HFF-Myc (cell line): ENCODE measurements around the gene RNF126.
"Not testable (repeated sequence)": the region's sequence is repeated elsewhere in the genome, so short reads cannot be mapped to it uniquely, and the experiment has no call there.

Source experiments
- DNase-seq: peaks from one replicate; pipeline ENCODE4 v3.0.0-alpha.2; 2011; ENCODE audit warnings: low read depth; ENCODE audit errors: extremely low read depth
- H3K4me3 ChIP-seq: replicated peaks from 2 replicates; pipeline ENCODE4 v1.5.1; 2011; ENCODE audit warnings: low read depth, mild to moderate bottlenecking, control low read depth, low read length
- CTCF ChIP-seq: IDR thresholded peaks from 2 replicates; pipeline ENCODE4 v1.5.1; 2012; ENCODE audit warnings: mild to moderate bottlenecking, low read depth, low read length, control low read depth; ENCODE audit errors: missing control alignments

RNF126 gene

GRCh38 chr19:625257-625656, 37.8 kb downstream of the RNF126 start:
- H3K4me3 ChIP-seq = no peak overlapping the region
- TF ChIP-seq CTCF = no peak

GRCh38 chr19:624433-625109, 38.4 kb downstream of the RNF126 start:
- TF ChIP-seq CTCF = no peak
- DNase-seq = no peak
- H3K4me3 ChIP-seq = no peak overlapping the region

More at GRCh38 chr19:625257-625656, 37.8 kb downstream of the RNF126 start:
- DNase-seq = no peak

- no peak overlapping the region for H3K4me3 ChIP-seq
- DNase-seq = peak; percentile 73
- no peak for TF ChIP-seq CTCF
These were observed 39.0 kb downstream of the RNF126 start for GRCh38 chr19:623974-624373.

- no peak for DNase-seq
- H3K4me3 ChIP-seq = no peak overlapping the region
- no peak for TF ChIP-seq CTCF
These were observed 39.7 kb downstream of the RNF126 start for GRCh38 chr19:623175-623916.

GRCh38 chr19:622666-623065, 40.3 kb downstream of the RNF126 start:
- no peak for TF ChIP-seq CTCF
- no peak for DNase-seq
- no peak overlapping the region for H3K4me3 ChIP-seq

DNA sequence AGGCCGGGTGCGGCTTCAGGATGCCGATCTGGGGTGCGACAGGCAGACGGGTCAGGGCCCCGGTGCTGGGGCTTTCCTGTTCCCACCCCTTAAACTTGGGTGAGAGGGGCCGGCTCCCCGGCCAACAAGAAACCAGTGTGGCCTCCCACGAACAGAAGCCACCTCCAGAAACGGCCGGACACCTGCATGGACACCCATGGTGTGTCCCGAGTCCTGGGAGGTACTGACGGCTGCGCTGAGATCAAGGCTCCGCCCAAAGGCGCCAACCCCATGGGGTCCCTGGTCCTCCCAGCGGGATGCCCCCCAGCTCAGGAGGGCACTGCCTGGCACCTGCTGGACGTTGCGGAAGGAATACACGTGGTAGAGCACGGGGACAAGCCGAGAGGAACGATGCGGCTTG, 41.2 kb downstream of the RNF126 start:
- TF ChIP-seq CTCF = no peak
- no peak for DNase-seq
- no peak overlapping the region for H3K4me3 ChIP-seq

DNA sequence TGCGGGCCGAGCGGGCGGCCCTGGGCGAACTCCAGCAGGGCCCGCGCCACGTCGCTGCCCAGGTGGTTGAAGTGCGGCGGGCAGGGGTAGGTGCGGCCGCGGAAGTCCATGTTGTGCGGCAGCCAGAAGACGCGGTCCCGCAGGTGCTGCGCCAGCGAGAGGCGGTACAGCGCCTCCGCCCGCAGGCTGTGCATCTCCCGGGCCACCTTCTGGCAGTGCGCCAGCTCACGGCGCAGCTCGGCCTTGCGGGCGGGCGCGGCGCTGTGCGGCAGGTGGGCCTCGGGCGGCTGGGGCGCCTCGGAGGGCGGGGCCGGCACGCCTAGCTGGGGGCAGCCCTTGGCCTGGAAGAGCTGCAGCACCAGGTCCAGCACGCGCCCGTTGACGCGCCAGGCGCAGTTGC, 41.8 kb downstream of the RNF126 start:
- H3K4me3 ChIP-seq, DNase-seq: not testable (repeated sequence)
